Stimulated activated CD8-positive, alpha-beta memory T cell treated with anti-CD3 and anti-CD28 coated beads, Interleukin-4, amount 100 ng/mL, for 48 hours (primary cell): ENCODE data around the gene ZFAND2A.

Experiments used
- DNase-seq: peaks from one replicate; pipeline ENCODE4 v3.0.0-alpha.2; 2020

The ZFAND2A gene

DNA sequence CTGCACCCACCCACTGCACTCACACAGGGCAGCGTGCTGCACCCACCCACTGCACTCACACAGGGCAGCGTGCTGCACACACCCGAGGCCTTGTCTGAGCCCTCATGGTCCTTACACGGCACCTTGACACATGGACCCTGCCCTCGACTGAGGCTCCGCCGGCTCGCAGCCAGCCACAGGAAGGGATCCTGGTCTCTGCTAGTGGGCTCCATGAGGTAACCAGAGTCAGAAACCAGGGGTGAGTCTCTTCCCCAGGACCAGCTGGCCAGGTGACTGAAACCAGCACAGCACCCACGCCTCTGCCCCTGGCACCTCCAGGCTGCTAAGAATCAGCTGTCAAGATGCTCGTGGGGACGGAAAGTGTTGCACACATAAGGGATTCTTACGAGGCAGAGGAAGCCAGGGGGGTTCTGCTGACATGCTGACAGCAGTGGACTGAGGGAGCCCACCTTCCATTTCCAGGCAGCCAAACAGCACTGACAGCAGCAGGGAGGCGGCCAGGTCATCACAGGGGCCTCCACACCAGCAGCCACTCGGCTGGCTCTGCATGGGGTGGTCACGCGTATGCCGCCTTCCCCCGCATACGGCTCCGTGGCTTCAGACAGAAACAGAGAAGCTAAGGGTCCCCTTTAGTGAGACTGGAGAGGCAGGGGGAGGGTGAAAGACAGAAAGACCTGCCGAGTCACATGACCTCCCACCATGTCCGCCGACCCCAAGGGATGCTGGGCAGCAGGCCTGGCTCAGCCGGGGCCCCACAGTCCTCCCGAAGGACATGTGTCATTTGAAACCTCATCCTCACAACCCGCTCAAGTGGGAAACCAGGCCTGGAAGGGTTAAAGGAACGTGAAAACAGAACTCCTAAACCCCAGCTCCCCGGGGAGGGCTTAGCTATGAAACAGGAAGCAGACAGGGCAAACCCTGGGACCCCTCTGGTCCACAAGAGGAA lies 37.8 kb downstream of the ZFAND2A start:
- DNase-seq = no peak

DNA sequence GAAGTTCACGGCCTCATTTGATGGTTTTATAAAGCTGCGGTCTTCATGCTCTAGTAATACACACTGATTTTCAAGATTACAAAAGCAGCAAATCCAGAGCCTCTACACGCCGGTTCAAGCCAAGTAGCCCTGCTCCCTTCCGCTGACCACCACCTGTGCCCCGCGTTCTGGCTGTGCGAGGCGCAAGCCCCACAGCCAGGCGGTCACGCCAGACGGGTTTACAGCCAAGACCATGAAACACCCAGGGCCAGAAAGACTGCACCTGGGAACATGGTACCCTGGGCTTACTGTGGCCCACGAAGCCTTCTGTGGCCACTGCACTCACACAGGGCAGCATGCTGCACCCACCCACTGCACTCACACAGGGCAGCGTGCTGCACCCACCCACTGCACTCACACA lies 38.5 kb downstream of the ZFAND2A start:
- no peak for DNase-seq

DNA sequence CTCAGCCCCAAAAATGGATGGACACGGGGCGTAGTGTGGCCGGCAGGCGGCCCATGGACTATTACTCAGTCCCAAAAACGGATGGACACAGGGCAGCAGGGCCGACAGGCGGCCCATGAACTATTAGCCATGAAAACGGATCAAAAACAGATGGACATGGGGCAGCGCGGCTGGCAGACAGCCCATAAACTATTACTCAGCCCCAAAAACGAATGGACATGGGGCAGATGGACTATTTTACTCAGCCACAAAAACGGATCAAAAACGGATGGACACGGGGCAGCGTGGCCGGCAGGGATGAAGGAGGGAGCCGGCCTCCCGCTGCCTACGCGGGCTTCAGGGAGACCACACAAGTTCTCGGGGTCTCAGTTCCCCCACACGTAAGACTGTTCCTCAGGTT lies 39.2 kb downstream of the ZFAND2A start:
- DNase-seq = no peak

DNA sequence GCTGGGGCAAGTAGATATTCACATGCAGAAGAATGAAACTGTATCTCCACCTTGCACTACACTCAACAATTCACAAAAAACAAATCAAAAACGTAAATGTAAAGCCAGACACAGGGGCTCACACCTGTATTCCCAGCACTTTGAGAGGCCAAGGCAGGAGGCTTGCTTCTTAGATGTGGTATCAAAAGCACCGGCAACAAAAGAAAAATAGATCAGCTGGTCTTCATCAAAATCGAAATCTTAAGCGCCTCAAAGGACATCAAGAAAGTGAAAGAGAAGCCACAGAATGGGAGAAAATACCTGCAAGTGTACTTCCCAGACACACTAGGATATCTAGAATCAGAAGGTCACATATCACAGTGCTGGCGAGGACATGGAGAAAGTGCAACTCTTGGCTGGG lies 40.8 kb downstream of the ZFAND2A start:
- no peak for DNase-seq

DNA sequence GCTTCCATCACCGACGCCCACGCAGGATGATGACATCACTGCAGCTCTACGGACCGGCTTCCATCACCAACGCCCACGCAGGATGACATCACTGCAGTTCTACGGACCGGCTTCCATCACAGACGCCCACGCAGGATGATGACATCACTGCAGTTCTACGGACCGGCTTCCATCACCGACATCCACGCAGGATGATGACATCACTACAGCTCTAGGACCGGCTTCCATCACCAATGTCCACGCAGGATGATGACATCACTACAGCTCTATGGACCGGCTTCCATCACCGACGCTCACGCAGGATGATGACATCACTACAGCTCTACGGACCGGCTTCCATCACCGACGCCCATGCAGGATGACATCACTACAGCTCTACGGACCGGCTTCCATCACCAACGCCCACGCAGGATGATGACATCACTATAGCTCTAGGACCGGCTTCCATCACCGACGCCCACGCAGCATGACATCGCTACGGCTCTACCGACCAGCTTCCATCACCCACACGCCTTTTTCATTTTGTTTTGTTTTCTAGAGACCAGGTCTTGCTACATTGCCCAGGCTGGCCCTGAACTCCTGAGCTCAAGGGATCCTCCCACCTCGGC lies 42.6 kb downstream of the ZFAND2A start:
- DNase-seq = no peak

DNA sequence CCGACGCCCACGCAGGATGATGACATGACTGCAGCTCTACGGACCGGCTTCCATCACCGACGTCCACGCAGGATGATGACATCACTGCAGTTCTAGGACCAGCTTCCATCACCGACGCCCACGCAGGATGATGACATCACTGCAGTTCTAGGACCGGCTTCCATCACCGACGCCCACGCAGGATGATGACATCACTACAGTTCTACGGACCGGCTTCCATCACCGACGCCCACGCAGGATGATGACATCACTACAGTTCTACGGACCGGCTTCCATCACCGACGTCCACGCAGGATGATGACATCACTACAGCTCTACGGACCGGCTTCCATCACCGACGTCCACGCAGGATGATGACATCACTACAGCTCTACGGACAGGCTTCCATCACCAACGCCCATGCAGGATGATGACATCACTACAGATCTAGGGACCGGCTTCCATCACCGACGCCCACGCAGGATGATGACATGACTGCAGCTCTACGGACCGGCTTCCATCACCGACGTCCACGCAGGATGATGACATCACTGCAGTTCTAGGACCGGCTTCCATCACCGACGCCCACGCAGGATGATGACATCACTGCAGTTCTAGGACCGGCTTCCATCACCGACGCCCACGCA lies 43.5 kb downstream of the ZFAND2A start:
- DNase-seq = peak; percentile 41

DNA sequence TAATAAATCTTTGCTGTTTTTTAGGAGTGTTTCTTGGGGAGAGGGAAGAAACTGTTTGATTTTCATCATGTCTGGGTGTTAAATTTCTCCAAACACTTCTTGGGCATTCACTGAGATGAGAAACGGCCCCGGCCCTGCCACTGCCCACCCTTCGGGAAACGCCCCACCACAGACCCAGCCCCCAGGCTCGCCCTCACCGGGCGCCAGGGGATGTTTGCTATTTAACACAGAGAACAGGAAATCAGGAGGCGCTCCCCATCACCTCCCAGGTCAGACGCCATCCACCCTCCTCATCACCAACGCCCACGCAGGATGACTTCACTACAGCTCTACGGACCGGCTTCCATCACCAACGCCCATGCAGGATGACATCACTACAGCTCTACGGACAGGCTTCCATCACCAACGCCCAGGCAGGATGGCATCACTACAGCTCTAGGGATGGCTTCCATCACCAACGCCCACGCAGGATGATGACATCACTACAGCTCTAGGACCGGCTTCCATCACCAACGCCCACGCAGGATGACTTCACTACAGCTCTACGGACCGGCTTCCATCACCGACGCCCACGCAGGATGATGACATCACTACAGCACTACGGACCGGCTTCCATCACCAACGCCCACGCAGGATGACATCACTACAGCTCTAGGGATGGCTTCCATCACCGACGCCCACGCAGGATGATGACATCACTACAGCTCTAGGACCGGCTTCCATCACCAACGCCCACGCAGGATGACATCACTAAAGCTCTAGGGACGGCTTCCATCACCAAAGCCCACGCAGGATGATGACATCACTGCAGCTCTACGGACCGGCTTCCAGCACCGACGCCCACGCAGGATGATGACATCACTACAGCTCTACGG lies 44.6 kb downstream of the ZFAND2A start:
- peak; percentile 50 for DNase-seq

DNA sequence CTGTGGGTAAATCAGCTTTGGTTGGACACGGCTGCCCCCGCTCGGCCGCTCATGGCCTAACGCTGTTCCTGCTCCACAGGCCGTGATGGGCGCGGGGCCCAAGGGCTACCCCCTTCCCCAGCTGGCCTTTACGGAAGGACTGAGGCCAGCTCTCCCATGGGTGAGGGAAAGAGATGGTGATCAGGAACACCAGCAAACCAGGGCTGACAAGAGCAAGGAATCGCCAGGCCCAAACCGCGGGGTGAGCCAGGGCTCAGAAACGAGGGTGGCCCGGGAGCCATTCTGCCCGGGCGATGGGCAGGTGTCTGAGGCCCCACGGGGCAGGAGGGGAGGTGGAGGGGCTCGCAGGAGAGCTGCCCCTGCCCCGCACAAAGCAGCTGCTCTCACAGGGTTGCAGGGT lies 45.5 kb downstream of the ZFAND2A start:
- DNase-seq = no peak

DNA sequence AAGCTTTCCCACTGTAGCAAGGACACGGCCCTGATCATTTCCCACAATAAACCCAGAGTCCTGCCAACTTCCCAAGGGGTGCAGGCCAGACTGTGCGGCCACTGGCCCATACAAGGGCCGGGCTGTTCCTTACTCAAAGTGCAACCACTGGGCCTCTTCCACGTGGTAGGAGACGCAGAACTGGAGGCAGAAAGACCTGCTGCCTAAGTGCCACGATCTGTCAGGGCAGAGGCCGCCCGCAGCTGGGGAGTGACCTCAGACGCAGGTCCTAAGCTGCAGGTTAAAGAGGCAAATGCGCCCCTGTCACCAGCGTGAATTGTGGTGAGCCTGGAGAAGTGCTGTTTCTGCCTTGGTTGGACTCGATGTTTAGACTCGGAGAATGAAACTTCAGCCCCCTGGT lies 45.9 kb downstream of the ZFAND2A start:
- DNase-seq = no peak

DNA sequence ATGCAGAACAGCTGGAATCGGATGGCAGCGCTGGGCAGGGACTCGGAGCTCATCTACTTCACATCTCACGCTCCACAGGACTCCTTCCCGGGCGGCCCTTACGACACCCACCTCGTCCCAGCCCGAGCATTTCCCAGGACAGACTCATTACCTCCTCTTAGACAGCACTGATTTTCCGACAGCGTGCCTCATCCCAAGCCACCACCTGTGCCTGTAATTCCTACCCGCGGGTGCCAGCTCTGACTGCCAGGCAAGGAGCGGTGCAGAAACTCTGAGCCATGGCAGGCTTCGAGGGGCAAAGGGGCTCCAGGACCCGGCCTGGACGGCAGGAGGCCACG lies 46.5 kb downstream of the ZFAND2A start:
- no peak for DNase-seq

DNA sequence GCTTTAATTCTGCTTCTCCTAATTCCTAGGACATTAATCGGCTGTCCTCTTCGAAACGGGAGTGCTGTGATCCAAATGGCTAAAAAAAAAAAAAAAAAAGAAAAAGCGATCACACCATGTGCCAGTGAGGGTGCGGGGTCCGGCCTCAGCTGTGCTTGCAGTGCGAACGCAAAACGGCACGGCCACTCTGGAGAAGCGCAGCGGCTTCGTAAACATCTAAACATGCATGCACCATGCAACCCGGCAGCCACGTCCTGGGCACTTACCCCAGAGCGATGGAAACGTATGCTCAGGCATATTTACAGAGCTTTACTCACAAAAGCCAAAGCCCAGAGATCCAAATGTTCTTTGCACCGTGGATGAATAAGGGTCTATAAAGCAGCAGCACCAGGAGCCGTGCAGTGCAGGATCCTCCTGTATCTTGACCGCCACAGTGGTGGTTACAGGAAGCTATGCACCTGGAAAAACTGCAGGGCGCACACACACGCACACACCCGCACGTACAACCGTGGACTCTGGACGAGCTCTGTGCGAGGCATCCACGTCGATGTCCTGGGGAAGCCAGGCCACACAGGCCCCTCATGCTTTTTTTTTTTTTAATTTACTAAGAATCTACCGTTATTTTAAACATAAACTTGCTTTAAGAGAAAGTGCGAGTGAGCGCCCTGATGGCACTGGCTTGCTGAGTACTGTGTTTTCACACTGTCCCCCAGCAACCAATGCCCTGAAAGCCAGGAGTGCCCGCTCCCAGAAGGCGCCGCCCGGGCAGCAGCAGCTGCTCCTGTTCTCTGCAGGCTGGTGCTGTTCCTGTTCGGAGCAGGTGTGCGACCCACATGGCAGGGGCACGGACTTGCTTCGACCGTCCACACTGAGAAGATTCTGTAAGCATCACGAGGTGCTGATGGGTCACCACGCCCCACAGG lies 47.1 kb downstream of the ZFAND2A start:
- DNase-seq = no peak

DNA sequence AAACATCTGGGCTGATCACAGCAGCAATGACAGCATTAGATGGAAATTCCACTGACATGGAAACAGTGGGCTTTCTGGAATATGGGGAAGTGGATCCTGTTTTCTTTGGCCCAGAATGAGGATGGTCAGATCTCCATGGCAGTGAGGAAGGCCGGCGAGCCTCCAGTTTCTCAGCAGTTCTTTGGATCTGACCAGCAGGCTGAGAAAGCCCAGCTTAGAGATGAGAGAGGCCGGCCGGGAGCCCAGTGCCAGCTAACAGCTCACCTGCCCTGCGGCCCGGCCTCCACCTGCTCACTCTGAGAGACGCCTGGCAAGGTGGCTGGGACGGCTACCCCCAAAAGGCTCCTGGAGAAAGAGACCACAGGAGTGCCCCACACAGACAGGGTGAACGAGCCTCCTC lies 47.9 kb downstream of the ZFAND2A start:
- no peak for DNase-seq

DNA sequence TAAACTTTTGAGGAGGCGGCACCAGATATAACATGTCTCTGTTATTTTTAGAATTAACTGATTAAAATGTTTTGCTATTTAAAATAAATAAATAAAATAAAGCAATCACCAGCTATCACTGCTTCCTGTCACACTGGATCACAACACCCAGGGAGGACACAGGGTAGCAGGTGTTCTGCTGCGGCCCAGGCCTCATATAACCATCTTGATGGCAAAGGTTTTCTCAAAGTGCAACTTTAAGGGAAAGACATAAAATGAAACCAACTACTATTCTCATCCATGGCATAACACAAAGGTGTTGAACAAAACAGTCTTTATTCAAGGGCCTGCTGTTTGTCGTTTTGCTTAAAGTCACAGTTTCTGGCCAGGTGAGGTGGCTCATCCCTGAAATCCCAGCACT lies 48.8 kb downstream of the ZFAND2A start:
- DNase-seq = no peak

DNA sequence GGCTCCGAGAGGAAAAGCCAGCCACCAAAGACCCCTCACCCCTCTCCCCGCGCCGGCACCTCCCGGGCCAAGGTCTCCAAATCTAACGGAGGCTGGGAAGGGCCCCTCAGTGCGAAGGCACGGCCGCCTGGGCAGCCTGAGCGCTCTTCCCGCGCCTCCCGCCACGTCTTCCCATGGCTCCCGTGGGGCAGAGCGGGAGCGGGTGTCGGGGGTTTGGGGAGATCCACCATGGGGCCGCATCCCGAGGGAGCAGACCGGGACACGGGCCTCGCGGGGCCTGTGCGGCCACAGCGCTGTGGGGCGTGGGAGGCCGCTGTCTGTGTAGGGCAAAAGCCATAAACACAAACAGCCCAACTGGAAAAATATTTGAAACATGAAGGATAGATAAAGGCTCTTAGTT lies 49.6 kb downstream of the ZFAND2A start:
- no peak for DNase-seq

DNA sequence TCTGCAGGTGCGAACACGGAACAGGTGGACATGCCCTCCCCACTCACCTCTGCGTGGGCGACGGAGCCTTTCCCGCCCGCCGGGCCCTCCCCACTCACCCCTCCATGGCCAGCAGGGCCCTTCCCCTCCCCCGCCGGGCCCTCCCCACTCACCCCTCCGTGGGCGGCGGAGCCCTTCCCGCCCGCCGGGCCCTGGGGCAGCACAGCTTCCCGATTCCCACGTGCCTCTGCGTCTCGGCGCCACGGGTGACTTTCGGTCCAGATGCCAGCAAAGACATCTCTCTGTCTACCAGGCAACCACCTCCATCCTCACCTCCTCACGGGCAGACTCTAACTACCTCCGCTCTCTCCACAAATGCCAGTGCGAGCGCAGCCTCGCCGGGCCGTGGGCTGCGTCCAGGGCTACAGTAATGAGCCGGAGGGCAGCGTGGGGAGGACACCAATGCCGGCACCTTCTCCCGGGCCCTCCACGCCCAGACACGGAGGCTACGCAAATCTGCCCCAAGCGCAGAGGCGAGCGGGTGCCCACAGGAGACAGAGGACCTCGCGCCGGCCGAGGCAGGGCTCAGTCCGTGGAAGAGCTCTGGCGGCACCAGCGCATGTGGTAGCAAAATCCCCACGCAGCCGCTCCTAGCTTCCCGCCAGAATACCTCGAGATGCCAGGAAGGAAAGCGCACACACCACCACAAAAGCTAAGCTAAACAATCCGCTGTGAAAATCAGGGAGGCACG lies 50.2 kb downstream of the ZFAND2A start:
- no peak for DNase-seq

DNA sequence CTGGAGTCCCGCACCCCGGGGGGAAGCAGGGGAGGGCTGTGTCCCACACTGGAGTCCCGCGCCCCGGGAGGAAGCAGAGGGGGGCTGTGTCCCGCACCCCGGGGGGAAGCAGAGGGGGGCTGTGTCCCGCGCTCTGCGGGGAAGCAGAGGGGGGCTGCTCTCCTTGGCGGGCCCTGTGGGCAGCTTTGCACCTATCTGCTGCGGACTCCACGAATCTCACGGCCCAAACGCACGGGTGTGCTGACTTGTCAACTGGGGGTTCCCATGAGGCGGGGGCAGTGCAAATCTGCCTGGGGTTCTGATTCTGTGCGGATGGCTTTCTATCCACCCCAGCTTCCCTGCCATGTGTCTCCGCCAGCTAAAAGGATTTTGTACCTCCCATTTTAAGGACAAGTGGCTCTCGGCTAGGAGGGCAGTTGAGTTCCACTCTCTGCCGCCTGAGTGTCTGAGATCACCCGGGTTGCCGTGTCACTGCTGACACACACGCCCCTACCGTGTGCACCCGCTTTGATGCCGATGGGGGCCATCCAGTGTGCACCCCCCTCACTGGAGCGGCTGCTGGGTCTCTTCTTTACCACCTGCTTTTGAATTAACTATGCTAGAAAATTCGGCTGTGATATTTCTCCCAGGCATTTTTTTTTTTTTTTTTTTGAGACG lies 51.6 kb downstream of the ZFAND2A start:
- DNase-seq = no peak

DNA sequence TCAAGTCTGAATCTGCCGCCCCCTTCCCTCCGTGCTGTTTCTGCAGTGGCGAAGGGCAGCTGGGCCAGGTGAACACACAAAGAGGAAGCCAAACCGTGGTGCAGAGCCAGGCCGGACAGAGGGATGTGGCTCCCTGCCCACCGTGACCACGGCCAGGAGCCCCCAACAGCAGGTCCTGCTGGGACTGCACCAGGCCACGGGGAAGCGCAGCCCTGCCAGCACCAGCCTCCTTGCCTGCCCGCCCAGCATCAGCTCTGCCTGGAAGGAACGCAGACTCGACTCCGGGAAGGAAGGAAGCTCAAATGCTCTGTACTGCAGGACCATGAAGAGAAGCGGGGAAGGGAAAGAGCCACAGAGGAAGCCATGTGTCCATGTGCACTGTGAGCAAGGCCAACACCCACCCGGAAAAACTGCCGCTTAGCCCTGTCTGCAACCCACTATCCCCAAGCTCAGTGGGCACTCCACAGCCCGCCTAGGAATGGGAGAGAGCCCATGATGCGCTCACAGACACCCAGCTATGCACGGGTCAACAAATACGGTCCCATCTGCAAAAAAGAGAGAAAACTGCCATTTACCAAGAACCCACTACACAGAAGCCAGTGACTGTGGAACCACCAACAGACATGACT lies 53.1 kb downstream of the ZFAND2A start:
- no peak for DNase-seq

DNA sequence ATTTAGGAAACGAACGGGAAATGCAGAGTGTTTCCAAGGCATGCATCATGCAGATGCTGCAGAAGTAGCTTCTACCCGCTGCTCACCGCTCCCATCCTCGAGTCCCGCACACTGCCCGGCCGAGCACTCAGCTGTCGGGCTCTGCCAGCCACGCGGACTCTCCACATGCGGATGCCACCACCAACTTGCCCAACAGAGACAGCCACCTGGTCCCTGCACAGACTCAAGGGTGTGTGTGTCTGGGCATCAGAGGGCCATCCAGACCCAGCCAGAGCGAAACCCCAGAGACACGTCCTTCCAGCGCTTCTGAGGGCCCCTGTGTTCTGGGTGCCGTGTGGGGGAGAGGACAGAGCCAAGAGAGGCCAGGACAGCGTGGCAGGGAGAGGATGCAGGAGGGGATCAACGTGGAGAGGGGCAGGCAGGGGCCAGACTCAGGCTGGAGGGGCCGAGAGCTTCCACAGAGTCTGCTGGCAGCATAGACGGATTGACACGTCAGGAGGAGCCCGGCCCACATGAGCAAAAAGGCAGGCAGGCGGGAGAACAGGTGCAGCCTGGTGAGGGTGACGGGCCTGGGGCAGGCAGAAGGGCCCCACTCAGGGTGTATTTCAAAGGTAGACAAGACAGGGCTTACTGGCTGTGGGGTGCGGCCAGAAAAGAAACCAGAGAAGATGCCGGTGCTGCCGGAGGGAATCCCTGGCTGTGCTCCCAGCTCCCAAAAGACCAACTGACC lies 53.8 kb downstream of the ZFAND2A start:
- no peak for DNase-seq

DNA sequence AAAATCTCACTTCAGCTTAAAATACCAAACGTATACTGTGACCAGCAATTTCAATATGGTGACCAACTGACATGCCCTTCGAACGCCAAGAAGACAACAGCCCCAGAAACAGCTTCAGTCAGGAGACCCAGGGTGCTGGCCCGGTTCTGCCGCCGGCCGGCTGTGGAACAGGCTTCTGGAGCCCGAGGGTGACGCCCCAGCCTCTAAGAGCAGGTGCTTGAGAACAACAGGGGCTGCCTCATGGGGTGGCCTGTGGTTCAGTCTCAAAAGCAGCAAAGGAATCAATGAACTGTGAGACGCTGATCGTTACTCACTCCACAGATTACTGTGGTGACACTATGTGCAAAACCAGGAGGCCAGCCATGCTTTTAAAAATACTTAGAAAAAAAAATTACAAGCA lies 54.8 kb downstream of the ZFAND2A start:
- no peak for DNase-seq
